HepG2 (cell line): ENCODE data around the gene ADCY9. TPM values are rescaled to one million over a fixed set of nuclear protein-coding genes. Genes with fewer than 3 reads are reported as not detected.

ENCODE experiments used
- AHDC1 ChIP-seq: sonication (generic); formaldehyde crosslinking; IDR thresholded peaks from 2 replicates; pipeline ENCODE4 v1.5.1; 2020; ENCODE audit warnings: mild to moderate bottlenecking, missing genetic modification reagents, borderline replicate concordance
- CBFB ChIP-seq: sonication (generic); formaldehyde crosslinking; IDR thresholded peaks from 2 replicates; pipeline ENCODE4 v1.4.0; 2020; ENCODE audit warnings: missing genetic modification reagents
- FLYWCH1 ChIP-seq: sonication (generic); formaldehyde crosslinking; IDR thresholded peaks from 2 replicates; pipeline ENCODE4 v1.8.1; 2023; ENCODE audit warnings: mild to moderate bottlenecking, missing genetic modification reagents
- HMGXB4 ChIP-seq, 2 experiments: sonication (generic) in 1 of 2; formaldehyde crosslinking in 1 of 2; IDR thresholded peaks; 2 replicates each; pipeline versions ENCODE4 v1.4.0 to v1.6.1; 2018 to 2020; ENCODE audit warnings: missing genetic modification reagents in 2 of 2, borderline replicate concordance in 1 of 2, low read depth in 1 of 2, mild to moderate bottlenecking in 1 of 2, missing biosample characterization in 1 of 2
- IRF2 ChIP-seq: IDR thresholded peaks from 2 replicates; pipeline ENCODE4 v1.6.1; 2018; ENCODE audit warnings: missing genetic modification reagents, missing compliant biosample characterization
- KLF6 ChIP-seq: IDR thresholded peaks from 2 replicates; pipeline ENCODE4 v1.8.0; 2016; ENCODE audit warnings: missing biosample characterization, missing genetic modification reagents
- NR2F2 ChIP-seq: IDR thresholded peaks from 2 replicates; pipeline ENCODE4 v1.6.1; 2012; ENCODE audit warnings: low read depth, inconsistent platforms, borderline replicate concordance
- SOX6 ChIP-seq, 2 experiments: fragments of 450-650 bp in 1 of 2; sonication (generic) in 1 of 2; formaldehyde crosslinking in 1 of 2; IDR thresholded peaks; 2 replicates each; pipeline versions ENCODE4 v1.4.0 to v1.6.1; 2017 to 2020; ENCODE audit warnings: antibody characterized with exemption in 1 of 2, mild to moderate bottlenecking in 1 of 2, missing genetic modification reagents in 1 of 2
- ZNF34 ChIP-seq: sonication (generic); formaldehyde crosslinking; IDR thresholded peaks from 2 replicates; pipeline ENCODE4 v1.4.0; 2020; ENCODE audit warnings: mild to moderate bottlenecking, missing genetic modification reagents, borderline replicate concordance
- ZNF768 ChIP-seq: sonication (generic); formaldehyde crosslinking; IDR thresholded peaks from 2 replicates; pipeline ENCODE4 v1.4.0; 2020; ENCODE audit warnings: missing genetic modification reagents
- polyA plus RNA-seq, 8 experiments: library from polyadenylated mRNA; depleted of rRNA in 3 of 8; stranded (reverse) in 7 of 8; unstranded in 1 of 8; fragments of >200 nt; fragmentation: Illumina TruSeq in 4 of 8; extraction: Trizol in 4 of 8; gene quantifications; 2 replicates each; pipeline versions ENCODE4 v1.2.1 to v1.2.3, GENCODE V29; 2011 to 2016; ENCODE audit warnings: low read depth in 4 of 8, missing spikeins in 1 of 8, mixed read lengths in 1 of 8; ENCODE audit not compliant: insufficient read depth in 1 of 8
- total RNA-seq, 5 experiments: library from RNA; depleted of rRNA; stranded (reverse); fragments of >200 nt; fragmentation: Illumina TruSeq; extraction: Trizol; gene quantifications; 2 replicates each; pipeline ENCODE4 v1.2.3, GENCODE V29; 2016; ENCODE audit warnings: low read depth in 1 of 5
- TF ChIP-seq, protein P1 (sequence below): sonication (generic); formaldehyde crosslinking; IDR thresholded peaks from 2 replicates; pipeline ENCODE4 v1.4.0; 2020; ENCODE audit warnings: missing genetic modification reagents
- TF ChIP-seq, protein P2 (sequence below): sonication (generic); formaldehyde crosslinking; IDR thresholded peaks from 2 replicates; pipeline ENCODE4 v1.8.0; 2022; ENCODE audit warnings: mild to moderate bottlenecking, missing genetic modification reagents, moderate library complexity
- TF ChIP-seq, protein P3 (sequence below): sonication (generic); formaldehyde crosslinking; conservative IDR thresholded peaks from 2 replicates; pipeline ENCODE4 v1.8.1; 2023; ENCODE audit warnings: missing genetic modification reagents

The ADCY9 gene
- total and polyA plus RNA-seq, 2 of the 13 experiments (the other 11 are each of a cell fraction or from before 2014, with no cell fraction given): 11.2 to 13.9 TPM

DNA sequence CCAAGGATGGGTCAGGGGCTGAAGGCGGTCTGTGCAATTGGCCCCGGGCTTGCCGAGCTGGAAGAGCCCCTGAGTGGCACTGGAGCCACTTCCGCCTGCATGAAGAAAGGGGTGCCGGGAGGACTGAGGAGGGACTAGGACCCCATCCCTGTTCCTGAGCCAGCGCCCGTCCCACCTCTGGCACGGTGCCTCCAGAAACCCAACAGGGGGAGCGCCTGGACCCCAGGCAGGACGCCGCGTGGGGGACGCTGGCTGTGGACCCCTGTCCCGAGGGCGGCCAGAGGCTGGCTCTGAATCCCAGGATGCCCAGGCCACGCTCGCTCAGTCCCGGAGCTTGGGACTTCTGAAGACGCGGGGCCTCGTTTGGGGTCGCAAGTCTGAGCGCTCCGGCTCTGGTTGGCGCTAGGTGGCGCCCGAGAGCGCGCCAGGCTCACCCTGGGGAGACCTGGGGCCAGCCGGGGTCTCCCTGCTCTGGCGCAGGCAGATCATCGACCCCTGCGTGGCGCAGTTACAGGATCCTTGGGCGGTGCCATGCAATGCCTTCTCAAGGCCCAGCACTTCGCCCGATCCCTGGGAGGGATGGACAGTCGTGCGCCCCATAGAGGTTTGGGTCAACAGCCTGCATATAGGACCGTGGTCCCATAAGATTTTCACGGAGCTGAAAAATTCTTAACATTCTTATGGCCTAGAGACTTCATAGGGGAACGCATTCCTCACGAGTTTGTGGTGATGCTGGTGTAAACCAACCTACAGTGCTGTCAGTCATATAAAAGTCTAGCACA is 177.2 kb downstream of the ADCY9 start (continued):
- TF ChIP-seq AHDC1: no peak
- no peak for TF ChIP-seq KLF6 (CRISPR knock-in tag)
- TF ChIP-seq IRF2 (CRISPR knock-in tag): peak; percentile 40; the same call in 1 of the 2 replicates
- TF ChIP-seq CBFB: no peak
- TF ChIP-seq ZNF34 (CRISPR knock-in tag): no peak
- TF ChIP-seq, protein P1, sequence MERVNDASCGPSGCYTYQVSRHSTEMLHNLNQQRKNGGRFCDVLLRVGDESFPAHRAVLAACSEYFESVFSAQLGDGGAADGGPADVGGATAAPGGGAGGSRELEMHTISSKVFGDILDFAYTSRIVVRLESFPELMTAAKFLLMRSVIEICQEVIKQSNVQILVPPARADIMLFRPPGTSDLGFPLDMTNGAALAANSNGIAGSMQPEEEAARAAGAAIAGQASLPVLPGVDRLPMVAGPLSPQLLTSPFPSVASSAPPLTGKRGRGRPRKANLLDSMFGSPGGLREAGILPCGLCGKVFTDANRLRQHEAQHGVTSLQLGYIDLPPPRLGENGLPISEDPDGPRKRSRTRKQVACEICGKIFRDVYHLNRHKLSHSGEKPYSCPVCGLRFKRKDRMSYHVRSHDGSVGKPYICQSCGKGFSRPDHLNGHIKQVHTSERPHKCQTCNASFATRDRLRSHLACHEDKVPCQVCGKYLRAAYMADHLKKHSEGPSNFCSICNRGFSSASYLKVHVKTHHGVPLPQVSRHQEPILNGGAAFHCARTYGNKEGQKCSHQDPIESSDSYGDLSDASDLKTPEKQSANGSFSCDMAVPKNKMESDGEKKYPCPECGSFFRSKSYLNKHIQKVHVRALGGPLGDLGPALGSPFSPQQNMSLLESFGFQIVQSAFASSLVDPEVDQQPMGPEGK (CRISPR knock-in tag): no peak
- no peak for TF ChIP-seq SOX6 (IDR thresholded peaks at IDR 0.05)
- TF ChIP-seq SOX6 (CRISPR knock-in tag; IDR thresholded peaks at IDR 0.05): 0 out of 2 replicates have a peak, but pooled peaks have one; percentile 19
- TF ChIP-seq, protein P2, sequence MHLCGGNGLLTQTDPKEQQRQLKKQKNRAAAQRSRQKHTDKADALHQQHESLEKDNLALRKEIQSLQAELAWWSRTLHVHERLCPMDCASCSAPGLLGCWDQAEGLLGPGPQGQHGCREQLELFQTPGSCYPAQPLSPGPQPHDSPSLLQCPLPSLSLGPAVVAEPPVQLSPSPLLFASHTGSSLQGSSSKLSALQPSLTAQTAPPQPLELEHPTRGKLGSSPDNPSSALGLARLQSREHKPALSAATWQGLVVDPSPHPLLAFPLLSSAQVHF: no peak
- no peak for TF ChIP-seq NR2F2
- TF ChIP-seq ZNF768 (CRISPR knock-in tag): peak; percentile 38; the same call in 1 of the 2 replicates
- TF ChIP-seq, protein P3, sequence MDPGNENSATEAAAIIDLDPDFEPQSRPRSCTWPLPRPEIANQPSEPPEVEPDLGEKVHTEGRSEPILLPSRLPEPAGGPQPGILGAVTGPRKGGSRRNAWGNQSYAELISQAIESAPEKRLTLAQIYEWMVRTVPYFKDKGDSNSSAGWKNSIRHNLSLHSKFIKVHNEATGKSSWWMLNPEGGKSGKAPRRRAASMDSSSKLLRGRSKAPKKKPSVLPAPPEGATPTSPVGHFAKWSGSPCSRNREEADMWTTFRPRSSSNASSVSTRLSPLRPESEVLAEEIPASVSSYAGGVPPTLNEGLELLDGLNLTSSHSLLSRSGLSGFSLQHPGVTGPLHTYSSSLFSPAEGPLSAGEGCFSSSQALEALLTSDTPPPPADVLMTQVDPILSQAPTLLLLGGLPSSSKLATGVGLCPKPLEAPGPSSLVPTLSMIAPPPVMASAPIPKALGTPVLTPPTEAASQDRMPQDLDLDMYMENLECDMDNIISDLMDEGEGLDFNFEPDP (CRISPR knock-in tag): 0 out of 2 replicates have a peak, but pooled peaks have one; percentile 42
- peak; percentile 77 to 84; a peak in 3 of 4 replicates for TF ChIP-seq HMGXB4 (CRISPR knock-in tag; IDR thresholded peaks at IDR 0.05; ENCODE audit: borderline replicate concordance in 1 of 2, low read depth in 1 of 2)
- TF ChIP-seq FLYWCH1 (CRISPR knock-in tag): no peak
